OCI-LY1 (cell line): ENCODE measurements around the gene CHRNB1.
"Not testable (repeated sequence)": the region's sequence is repeated elsewhere in the genome, so short reads cannot be mapped to it uniquely, and the experiment has no call there.

ENCODE experiments used
- CTCF ChIP-seq: fragments of 200-600 bp; sonication (generic), shearing (Covaris generic); IDR thresholded peaks from 2 replicates; pipeline ENCODE4 v1.5.1; 2017; ENCODE audit warnings: mild to moderate bottlenecking, antibody characterized with exemption, low read length, moderate library complexity, mixed read lengths
- EZH2 ChIP-seq: fragments of 200-600 bp; sonication (generic), shearing (Covaris generic); IDR thresholded peaks from 2 replicates; pipeline ENCODE4 v1.8.0; 2017; ENCODE audit warnings: borderline replicate concordance, mixed run types, mild to moderate bottlenecking, antibody characterized with exemption, low read length, moderate library complexity, mixed read lengths

- TF ChIP-seq CTCF, EZH2: not testable (repeated sequence)
These were observed 37.9 kb downstream of the CHRNB1 start for GRCh38 chr17:7482742-7483088.
